GM21619 (cell line): ENCODE measurements around the gene NOB1.

Source experiments
- ATAC-seq: cut with Tn5 transposase; IDR thresholded peaks from one replicate; pipeline ENCODE4 v1.9.1; 2021; ENCODE audit not compliant: unreplicated experiment

NOB1 gene

GRCh38 chr16:69721441-69721957 is 33.2 kb downstream of the NOB1 start:
- ATAC-seq: no peak

GRCh38 chr16:69720822-69721430 is 33.8 kb downstream of the NOB1 start:
- ATAC-seq: no peak

GRCh38 chr16:69718111-69718764 is 36.5 kb downstream of the NOB1 start:
- no peak for ATAC-seq

- no peak for ATAC-seq
Observed at GRCh38 chr16:69717066-69717465, 37.7 kb downstream of the NOB1 start.

GRCh38 chr16:69712914-69713581 is 41.7 kb downstream of the NOB1 start:
- ATAC-seq: no peak

- no peak for ATAC-seq
Observed at GRCh38 chr16:69712277-69712676, 42.4 kb downstream of the NOB1 start.

- no peak for ATAC-seq
Observed at GRCh38 chr16:69711115-69711740, 43.5 kb downstream of the NOB1 start.

GRCh38 chr16:69709456-69710084 is 45.2 kb downstream of the NOB1 start:
- ATAC-seq: no peak

- ATAC-seq: no peak
Observed at GRCh38 chr16:69707920-69708683, 46.6 kb downstream of the NOB1 start.

GRCh38 chr16:69706975-69707340 is 47.8 kb downstream of the NOB1 start:
- ATAC-seq: no peak

- ATAC-seq: no peak
Observed at GRCh38 chr16:69706256-69706974, 48.3 kb downstream of the NOB1 start.

GRCh38 chr16:69703638-69704037 is 51.1 kb downstream of the NOB1 start:
- ATAC-seq: no peak

- ATAC-seq: no peak
Observed at GRCh38 chr16:69701866-69702265, 52.9 kb downstream of the NOB1 start.

GRCh38 chr16:69701452-69701851 is 53.3 kb downstream of the NOB1 start:
- no peak for ATAC-seq

GRCh38 chr16:69699915-69700314 is 54.8 kb downstream of the NOB1 start:
- no peak for ATAC-seq

GRCh38 chr16:69698404-69698803 is 56.3 kb downstream of the NOB1 start:
- no peak for ATAC-seq

GRCh38 chr16:69693916-69694315 is 60.8 kb downstream of the NOB1 start:
- no peak for ATAC-seq

GRCh38 chr16:69691980-69692911 is 62.5 kb downstream of the NOB1 start:
- no peak for ATAC-seq
